Thyroid gland (tissue), 4 donors: Measurements from ENCODE around the gene SLC28A1. TPM values are rescaled to one million over a fixed set of nuclear protein-coding genes. Genes with fewer than 3 reads are reported as not detected.

Experiments used
- DNase-seq, 2 donors: peaks; one replicate each; pipeline ENCODE4 v3.0.0-alpha.2; 2019
- H3K27ac ChIP-seq, 3 donors: fragments of 200-600 bp; sonication (generic); 1 replicate in 2 of 3; 2 replicates in 1 of 3; pipeline ENCODE4 v1.5.1; 2016 to 2019; ENCODE audit warnings: mild to moderate bottlenecking in 1 of 3, moderate library complexity in 1 of 3
- H3K27me3 ChIP-seq: fragments of 200-600 bp; sonication (generic); one replicate; pipeline ENCODE4 v1.5.1; 2019
- H3K36me3 ChIP-seq, 2 donors: fragments of 200-600 bp; sonication (generic); one replicate each; pipeline ENCODE4 v1.5.1; 2016 to 2019
- H3K4me1 ChIP-seq, 2 donors: fragments of 200-600 bp; sonication (generic); one replicate each; pipeline ENCODE4 v1.5.1; 2017 to 2019
- H3K4me3 ChIP-seq, 3 donors: fragments of 200-600 bp; sonication (generic); replicated peaks in 1 of 3; 1 replicate in 2 of 3; 2 replicates in 1 of 3; pipeline ENCODE4 v1.5.1; 2016; ENCODE audit warnings: mild to moderate bottlenecking in 1 of 3
- H3K9me3 ChIP-seq: fragments of 200-600 bp; sonication (generic); one replicate; pipeline ENCODE4 v1.5.1; 2017
- CTCF ChIP-seq, 6 experiments: fragments of 200-600 bp in 3 of 6; fragments of 450-650 bp in 3 of 6; sonication (generic) in 3 of 6; IDR thresholded peaks; one replicate each; pipeline ENCODE4 v1.5.1; 2016 to 2019; ENCODE audit warnings: antibody characterized with exemption in 6 of 6, mild to moderate bottlenecking in 2 of 6, inconsistent platforms in 1 of 6, moderate library complexity in 1 of 6
- POLR2A ChIP-seq, 2 donors: fragments of 450-650 bp; IDR thresholded peaks; one replicate each; pipeline ENCODE4 v1.6.1; 2017; ENCODE audit warnings: antibody characterized with exemption in 2 of 2, mild to moderate bottlenecking in 2 of 2, moderate library complexity in 1 of 2
- WGBS, 2 donors: methylation state at CpG; one replicate each; pipeline ENCODE4 v1.1.5; 2017; 5-methylcytosine and 5-hydroxymethylcytosine counted together
- intact Hi-C: fragments of 100-400 bp; cut with DNase I; formaldehyde crosslinking; loops from one replicate; pipeline ENCODE4 v1.15.1; 2023
- total RNA-seq, 4 donors: library from RNA; depleted of rRNA; stranded (reverse); fragments of >200 nt; gene quantifications; one replicate each; pipeline ENCODE4 v1.2.3, GENCODE V29; 2016

Gene SLC28A1
- total RNA-seq, 4 donors from 2014 or later, result not detected

DNA sequence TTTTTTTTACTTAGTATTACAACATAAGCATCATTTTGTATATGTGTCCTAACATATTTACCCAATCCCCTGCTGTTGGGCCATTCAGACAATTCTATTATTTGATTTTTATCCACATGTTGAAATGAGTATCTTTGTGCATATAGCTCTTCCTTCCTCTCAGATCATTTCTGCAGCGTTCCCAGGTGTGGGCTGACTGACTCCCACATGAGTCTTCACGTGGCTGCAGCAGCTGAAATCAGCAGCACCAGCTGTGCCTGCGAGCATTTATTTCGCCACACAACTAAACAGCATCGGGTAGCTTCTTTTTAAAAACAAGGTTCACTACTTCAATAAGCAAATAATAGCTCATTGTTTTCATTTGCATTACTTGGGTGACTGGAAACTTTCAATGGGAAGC, 52.7 kb downstream of the SLC28A1 start:
- intact Hi-C loops, result no loop called here
- H3K36me3 ChIP-seq, result no peaks in the 10 kb centered on the region
- H3K4me3 ChIP-seq, result no peak overlapping the region
- no peaks in the 10 kb centered on the region for H3K27me3 ChIP-seq
- WGBS, 2 donors, result 67 to 72% methylated on average over 5 of the region's 5 CpGs
- H3K4me1 ChIP-seq, result no peaks in the 10 kb centered on the region
- no peak overlapping the region for H3K27ac ChIP-seq
- TF ChIP-seq POLR2A (IDR thresholded peaks at IDR 0.05) (no peak), CTCF (IDR thresholded peaks at IDR 0.05) (no peak)
- no peaks in the 10 kb centered on the region for H3K9me3 ChIP-seq
- no peak for DNase-seq

DNA sequence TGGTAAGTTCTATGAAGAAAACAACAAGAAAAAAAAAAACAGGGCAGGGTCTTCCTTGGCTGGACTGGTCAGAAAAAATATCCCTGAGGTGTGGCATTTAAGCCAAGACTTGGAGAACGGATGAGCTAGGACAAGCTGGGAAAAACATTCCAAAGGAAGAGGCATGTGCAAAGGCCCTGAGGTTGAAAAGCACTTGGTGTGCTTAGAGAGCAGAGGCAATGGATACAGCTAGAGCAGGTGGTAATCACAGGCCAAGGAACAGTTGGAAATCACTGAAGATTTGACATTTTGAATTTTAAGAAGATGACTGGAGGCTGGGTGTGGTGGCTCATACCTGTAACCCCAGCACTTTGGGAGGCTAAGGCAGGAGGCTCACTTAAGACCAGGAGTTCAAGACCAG, 54.3 kb downstream of the SLC28A1 start:
- H3K27ac ChIP-seq, result no peak overlapping the region
- no peaks in the 10 kb centered on the region for H3K4me1 ChIP-seq
- intact Hi-C loops, result no loop called here
- no peaks in the 10 kb centered on the region for H3K27me3 ChIP-seq
- H3K36me3 ChIP-seq, result no peaks in the 10 kb centered on the region
- H3K4me3 ChIP-seq, result no peak overlapping the region
- H3K9me3 ChIP-seq, result no peaks in the 10 kb centered on the region
- WGBS, 2 donors, result 94 to 96% methylated on average over 1 of the region's 1 CpG
- TF ChIP-seq CTCF (IDR thresholded peaks at IDR 0.05) (no peak), POLR2A (IDR thresholded peaks at IDR 0.05) (no peak)
- no peak for DNase-seq

DNA sequence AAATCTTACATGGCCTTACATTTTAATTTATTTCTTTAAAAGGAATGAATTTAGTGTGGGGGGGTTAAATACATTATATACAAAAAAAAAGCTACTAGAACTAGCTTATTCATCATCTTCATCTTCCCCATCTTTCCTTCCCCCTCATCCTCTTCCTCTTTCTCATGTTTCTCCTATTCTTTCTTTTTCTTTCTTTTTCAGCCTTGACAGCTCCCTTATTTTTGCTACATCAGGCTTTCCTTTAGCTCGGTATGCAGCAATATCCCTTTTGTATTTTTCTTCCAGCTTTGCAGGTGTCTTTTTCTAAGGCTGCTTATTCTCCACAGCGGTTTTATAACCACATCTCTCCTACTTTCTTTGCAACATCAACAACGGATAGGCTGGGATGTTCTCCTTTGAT, 55.9 kb downstream of the SLC28A1 start:
- H3K27ac ChIP-seq, result no peak overlapping the region
- no peaks in the 10 kb centered on the region for H3K36me3 ChIP-seq
- no peaks in the 10 kb centered on the region for H3K4me1 ChIP-seq
- intact Hi-C loops, result no loop called here
- no peak for DNase-seq
- no peak overlapping the region for H3K4me3 ChIP-seq
- H3K27me3 ChIP-seq, result no peaks in the 10 kb centered on the region
- TF ChIP-seq CTCF (IDR thresholded peaks at IDR 0.05), result no peak
- TF ChIP-seq POLR2A (IDR thresholded peaks at IDR 0.05), result no peak
- no peaks in the 10 kb centered on the region for H3K9me3 ChIP-seq
- 80 to 84% methylated on average over 3 of the region's 3 CpGs for WGBS, 2 donors

- TF ChIP-seq POLR2A (IDR thresholded peaks at IDR 0.05) (no peak), CTCF (IDR thresholded peaks at IDR 0.05) (no peak)
- intact Hi-C loops, result no loop called here
Measured at GRCh38 chr15:84942456-84942855, 58.0 kb downstream of the SLC28A1 start.

GRCh38 chr15:84944311-84944710, 59.8 kb downstream of the SLC28A1 start:
- WGBS, 2 donors, result 87 to 100% methylated on average over 6 to 8 of the region's 10 CpGs
- no peak overlapping the region for H3K4me3 ChIP-seq
- no peaks in the 10 kb centered on the region for H3K9me3 ChIP-seq
- no peak overlapping the region for H3K27ac ChIP-seq
- no peak for DNase-seq
- no peak for TF ChIP-seq CTCF (IDR thresholded peaks at IDR 0.05)
- TF ChIP-seq POLR2A (IDR thresholded peaks at IDR 0.05), result no peak
- no peaks in the 10 kb centered on the region for H3K36me3 ChIP-seq
- H3K27me3 ChIP-seq, result no peaks in the 10 kb centered on the region
- H3K4me1 ChIP-seq, result no peaks in the 10 kb centered on the region
- intact Hi-C loops, result no loop called here

More at GRCh38 chr15:84942456-84942855, 58.0 kb downstream of the SLC28A1 start:
- Histone ChIP-seq H3K36me3 (no peaks in the 10 kb centered on the region), H3K9me3 (no peaks in the 10 kb centered on the region), H3K27me3 (no peaks in the 10 kb centered on the region), H3K4me3 (no peak overlapping the region), H3K4me1 (no peaks in the 10 kb centered on the region), H3K27ac (no peak overlapping the region)
- WGBS, 2 donors, result 92 to 100% methylated on average over 2 of the region's 2 CpGs
- DNase-seq, result no peak
